Loucy (cell line): ENCODE results near the gene FER.

Experiments used
- H2AFZ ChIP-seq: fragments of 200-600 bp; sonication (generic); 2 replicates; pipeline ENCODE4 v1.6.0; 2016; ENCODE audit warnings: antibody characterized with exemption, mild to moderate bottlenecking, low read length, moderate library complexity
- H3F3A ChIP-seq: fragments of 200-600 bp; 2 replicates; pipeline ENCODE4 v1.6.0; 2016; ENCODE audit warnings: antibody characterized with exemption, low read depth, mild to moderate bottlenecking
- H3K27me3 ChIP-seq: fragments of 200-600 bp; sonication (generic); 2 replicates; pipeline ENCODE4 v1.6.1; 2014; ENCODE audit warnings: low read length, mild to moderate bottlenecking; ENCODE audit not compliant: insufficient read depth, poor library complexity, severe bottlenecking
- H3K36me3 ChIP-seq: fragments of 200-600 bp; sonication (generic); 2 replicates; pipeline ENCODE4 v1.6.1; 2016; ENCODE audit warnings: low read length; ENCODE audit not compliant: insufficient read depth
- H3K4me1 ChIP-seq: fragments of 200-600 bp; sonication (generic); 2 replicates; pipeline ENCODE4 v1.5.1; 2014; ENCODE audit warnings: low read length, mild to moderate bottlenecking; ENCODE audit not compliant: insufficient read depth, poor library complexity, severe bottlenecking
- H3K4me2 ChIP-seq: fragments of 200-600 bp; sonication (generic); 2 replicates; pipeline ENCODE4 v1.6.0; 2014; ENCODE audit warnings: antibody characterized with exemption, low read length, low read depth, mild to moderate bottlenecking; ENCODE audit not compliant: poor library complexity, severe bottlenecking
- H3K4me3 ChIP-seq: fragments of 200-600 bp; sonication (generic); 2 replicates; pipeline ENCODE4 v1.5.1; 2014; ENCODE audit warnings: low read length, mild to moderate bottlenecking, mixed read lengths; ENCODE audit not compliant: poor library complexity, severe bottlenecking
- H3K79me2 ChIP-seq: fragments of 200-600 bp; sonication (generic); 2 replicates; pipeline ENCODE4 v1.6.1; 2014; ENCODE audit warnings: low read length; ENCODE audit not compliant: insufficient read depth
- H3K9ac ChIP-seq: fragments of 200-600 bp; sonication (generic); 2 replicates; pipeline ENCODE4 v1.6.0; 2014; ENCODE audit warnings: mild to moderate bottlenecking, low read depth, low read length, moderate library complexity; ENCODE audit not compliant: poor library complexity, severe bottlenecking
- H3K9me2 ChIP-seq: fragments of 200-600 bp; sonication (generic); replicated peaks from 2 replicates; pipeline ENCODE4 v1.6.1; 2016; ENCODE audit warnings: low read depth, low read length, mixed read lengths
- H3K9me3 ChIP-seq: fragments of 200-600 bp; sonication (generic); 2 replicates; pipeline ENCODE4 v1.6.1; 2014; ENCODE audit warnings: mild to moderate bottlenecking, antibody characterized with exemption, low read length, low read depth; ENCODE audit not compliant: insufficient read depth
- H4K20me1 ChIP-seq: fragments of 200-600 bp; sonication (generic); 2 replicates; pipeline ENCODE4 v1.6.0; 2014; ENCODE audit warnings: antibody characterized with exemption, low read length, mild to moderate bottlenecking; ENCODE audit not compliant: insufficient read depth, poor library complexity, severe bottlenecking
- EZH2phosphoT487 ChIP-seq: fragments of 200-600 bp; IDR thresholded peaks from 2 replicates; pipeline ENCODE4 v1.6.1; 2018; ENCODE audit warnings: antibody characterized with exemption, mild to moderate bottlenecking, moderate library complexity, borderline replicate concordance
- TF ChIP-seq, protein P1 (sequence below): fragments of 200-600 bp; sonication (generic); conservative IDR thresholded peaks from 2 replicates; pipeline ENCODE4 v1.5.1; 2014; ENCODE audit warnings: mild to moderate bottlenecking, antibody characterized with exemption, low read length

The FER gene

DNA sequence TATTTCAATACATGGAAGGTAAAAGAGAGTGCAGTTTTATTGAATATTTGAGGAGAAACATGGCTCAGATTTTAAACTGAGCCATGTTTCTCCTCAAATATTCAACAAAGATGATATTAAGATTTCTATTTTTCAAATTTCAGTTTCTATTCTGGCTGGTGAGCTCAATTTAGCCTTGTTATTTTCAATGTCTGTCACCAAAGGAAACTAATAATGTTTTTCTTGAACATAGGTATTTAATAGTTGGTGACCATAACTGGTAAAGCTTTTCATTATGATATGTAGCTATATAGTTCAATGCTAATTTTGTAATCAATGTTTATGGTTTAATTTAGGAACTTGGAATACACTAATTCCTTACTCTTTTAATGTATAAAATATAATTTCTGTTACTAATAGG is 177.4 kb downstream of the FER start:
- peak overlapping the region; percentile 83 for H3K4me2 ChIP-seq

DNA sequence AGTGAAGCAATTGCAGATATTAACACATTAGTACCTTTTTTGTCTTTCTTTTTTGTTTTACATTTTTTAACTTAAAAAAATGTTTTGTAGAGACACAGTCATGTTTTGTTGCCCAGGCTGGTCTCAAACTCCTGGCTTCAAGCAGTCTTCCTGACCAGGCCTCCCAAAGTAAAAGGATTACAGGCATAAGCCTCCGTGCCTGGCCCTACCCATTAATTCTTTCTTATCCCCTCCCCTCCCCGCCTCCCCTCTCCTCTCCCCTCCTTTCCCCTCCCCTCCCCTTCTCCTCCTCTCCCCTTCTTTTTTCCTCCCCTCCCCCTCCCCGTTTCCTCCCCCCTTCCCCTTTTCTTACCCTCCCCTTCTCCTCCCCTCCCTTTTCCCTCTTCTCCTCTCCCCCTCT is 182.4 kb downstream of the FER start:
- no peak overlapping the region for H3K4me3 ChIP-seq
- H3K9ac ChIP-seq = no peak overlapping the region
- TF ChIP-seq, protein P1, sequence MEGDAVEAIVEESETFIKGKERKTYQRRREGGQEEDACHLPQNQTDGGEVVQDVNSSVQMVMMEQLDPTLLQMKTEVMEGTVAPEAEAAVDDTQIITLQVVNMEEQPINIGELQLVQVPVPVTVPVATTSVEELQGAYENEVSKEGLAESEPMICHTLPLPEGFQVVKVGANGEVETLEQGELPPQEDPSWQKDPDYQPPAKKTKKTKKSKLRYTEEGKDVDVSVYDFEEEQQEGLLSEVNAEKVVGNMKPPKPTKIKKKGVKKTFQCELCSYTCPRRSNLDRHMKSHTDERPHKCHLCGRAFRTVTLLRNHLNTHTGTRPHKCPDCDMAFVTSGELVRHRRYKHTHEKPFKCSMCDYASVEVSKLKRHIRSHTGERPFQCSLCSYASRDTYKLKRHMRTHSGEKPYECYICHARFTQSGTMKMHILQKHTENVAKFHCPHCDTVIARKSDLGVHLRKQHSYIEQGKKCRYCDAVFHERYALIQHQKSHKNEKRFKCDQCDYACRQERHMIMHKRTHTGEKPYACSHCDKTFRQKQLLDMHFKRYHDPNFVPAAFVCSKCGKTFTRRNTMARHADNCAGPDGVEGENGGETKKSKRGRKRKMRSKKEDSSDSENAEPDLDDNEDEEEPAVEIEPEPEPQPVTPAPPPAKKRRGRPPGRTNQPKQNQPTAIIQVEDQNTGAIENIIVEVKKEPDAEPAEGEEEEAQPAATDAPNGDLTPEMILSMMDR = no peak
- no peak for TF ChIP-seq EZH2phosphoT487
- H3K9me2 ChIP-seq = no peaks in the 10 kb centered on the region
- no peaks in the 10 kb centered on the region for H3K9me3 ChIP-seq
- no peak overlapping the region for H2AFZ ChIP-seq
- H4K20me1 ChIP-seq = no peaks in the 10 kb centered on the region
- no peaks in the 10 kb centered on the region for H3K27me3 ChIP-seq
- no peaks in the 10 kb centered on the region for H3F3A ChIP-seq
- peaks cover 5% of the 10 kb centered on the region for H3K4me1 ChIP-seq
- H3K4me2 ChIP-seq = peak overlapping the region; percentile 43
- H3K36me3 ChIP-seq = no peaks in the 10 kb centered on the region
- peaks cover 19% of the 10 kb centered on the region for H3K79me2 ChIP-seq

More for the DNA sequence above, 177.4 kb downstream of the FER start:
- Histone ChIP-seq H4K20me1 (no peaks in the 10 kb centered on the region), H3F3A (no peaks in the 10 kb centered on the region), H3K36me3 (no peaks in the 10 kb centered on the region), H3K79me2 (peaks cover 15% of the 10 kb centered on the region; the same call in 1 of the 2 replicates), H3K9me2 (no peaks in the 10 kb centered on the region), H3K4me3 (peak overlapping the region; percentile 80), H2AFZ (no peak overlapping the region; the same call in 1 of the 2 replicates), H3K9ac (peak overlapping the region; percentile 63), H3K4me1 (peaks cover 5% of the 10 kb centered on the region), H3K27me3 (no peaks in the 10 kb centered on the region), H3K9me3 (no peaks in the 10 kb centered on the region)
- TF ChIP-seq, protein P1 = no peak
- TF ChIP-seq EZH2phosphoT487 = no peak

DNA sequence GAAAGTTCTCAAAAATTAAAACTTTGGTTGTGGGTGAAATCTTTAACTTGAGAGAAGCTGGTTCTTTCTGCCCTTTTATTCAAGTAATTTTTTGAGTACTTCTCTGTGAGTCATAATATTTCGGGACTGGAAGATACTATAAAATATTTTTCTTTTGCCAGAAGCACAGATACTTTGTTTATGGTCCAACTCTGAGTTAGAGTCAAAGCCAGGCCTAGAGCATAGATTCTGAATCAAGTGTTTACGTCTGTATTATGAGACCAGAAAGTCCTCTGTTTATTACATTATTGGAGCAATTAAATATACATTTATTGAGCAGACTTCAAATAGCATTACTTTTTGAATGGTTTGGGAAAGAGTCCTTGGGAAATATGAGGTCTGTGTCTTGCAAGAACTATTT is 187.9 kb downstream of the FER start:
- no peaks in the 10 kb centered on the region for H3K9me2 ChIP-seq
- H3K9me3 ChIP-seq = no peaks in the 10 kb centered on the region
- H4K20me1 ChIP-seq = no peaks in the 10 kb centered on the region
- no peaks in the 10 kb centered on the region for H3K27me3 ChIP-seq
- no peaks in the 10 kb centered on the region for H3K4me1 ChIP-seq
- H3K36me3 ChIP-seq = no peaks in the 10 kb centered on the region
- H3K9ac ChIP-seq = no peak overlapping the region
- no peak for TF ChIP-seq EZH2phosphoT487
- TF ChIP-seq, protein P1 = no peak
- H2AFZ ChIP-seq = no peak overlapping the region
- no peaks in the 10 kb centered on the region for H3F3A ChIP-seq
- no peak overlapping the region for H3K4me3 ChIP-seq
- no peak overlapping the region for H3K4me2 ChIP-seq
- peaks cover 29% of the 10 kb centered on the region for H3K79me2 ChIP-seq
